ENCODE results near the gene KIAA1671.
A peak's percentile ranks its signal among the peaks of the same experiment; 100 is the strongest.

KIAA1671 gene

GRCh38 chr22:25049770-25050169 is 97.3 kb downstream of the KIAA1671 start:
- POLR2A ChIA-PET = no interaction called here
- CTCF ChIA-PET = interaction anchor here (1.0 to 5.6 kb wide), 7 partner anchors 10 to 281 kb away, joined by 3 to 58 read pairs (median 6); no protein-coding TSS in a partner anchor
- no peak for DNase-seq (ENCODE audit: low read depth, low spot score)
- TF ChIP-seq CTCF (IDR thresholded peaks at IDR 0.05; ENCODE audit: insufficient read depth, low read length, missing control alignments) = no peak
- H3K4me3 ChIP-seq (ENCODE audit: low read depth, low read length) = no peak overlapping the region

- DNase-seq (ENCODE audit: low read depth, low spot score) = no peak
- H3K4me3 ChIP-seq (ENCODE audit: low read depth, low read length) = no peak overlapping the region
- TF ChIP-seq CTCF (IDR thresholded peaks at IDR 0.05; ENCODE audit: insufficient read depth, low read length, missing control alignments) = no peak
- POLR2A ChIA-PET = no interaction called here
- CTCF ChIA-PET = interaction anchor here (1.1 to 5.6 kb wide), 4 partner anchors 15 to 282 kb away, joined by 4 to 58 read pairs (median 18); no protein-coding TSS in a partner anchor
Observed at GRCh38 chr22:25050566-25050965, 98.0 kb downstream of the KIAA1671 start.

- peak; percentile 10 for TF ChIP-seq CTCF (IDR thresholded peaks at IDR 0.05; ENCODE audit: insufficient read depth, low read length, missing control alignments)
- ChIA-PET POLR2A (no interaction called here), CTCF (interaction anchor here (1.1 to 5.6 kb wide), 4 partner anchors 15 to 282 kb away, joined by 4 to 58 read pairs (median 18); no protein-coding TSS in a partner anchor)
- no peak overlapping the region for H3K4me3 ChIP-seq (ENCODE audit: low read depth, low read length)
- DNase-seq (ENCODE audit: low read depth, low spot score) = no peak
Observed at GRCh38 chr22:25051073-25051472, 98.6 kb downstream of the KIAA1671 start.

GRCh38 chr22:25051983-25052710 is 99.6 kb downstream of the KIAA1671 start:
- H3K4me3 ChIP-seq (ENCODE audit: low read depth, low read length) = no peak overlapping the region
- DNase-seq (ENCODE audit: low read depth, low spot score) = no peak
- no peak for TF ChIP-seq CTCF (IDR thresholded peaks at IDR 0.05; ENCODE audit: insufficient read depth, low read length, missing control alignments)
- POLR2A ChIA-PET = no interaction called here
- CTCF ChIA-PET = interaction anchor here (0.8 to 5.6 kb wide), 4 partner anchors 100 to 283 kb away, joined by 3 to 58 read pairs (median 18); no protein-coding TSS in a partner anchor

- no peak for TF ChIP-seq CTCF (IDR thresholded peaks at IDR 0.05; ENCODE audit: insufficient read depth, low read length, missing control alignments)
- no peak overlapping the region for H3K4me3 ChIP-seq (ENCODE audit: low read depth, low read length)
- CTCF ChIA-PET = interaction anchor here (0.8 to 1.3 kb wide), 2 partner anchors 102 to 115 kb away, joined by 3 read pairs; no protein-coding TSS in a partner anchor
- DNase-seq (ENCODE audit: low read depth, low spot score) = no peak
- POLR2A ChIA-PET = no interaction called here
Observed at GRCh38 chr22:25053153-25053805, 100.8 kb downstream of the KIAA1671 start.

- ChIA-PET CTCF (interaction anchor here (1.1 to 1.3 kb wide), 3 partner anchors 17 to 285 kb away, joined by 3 read pairs; no protein-coding TSS in a partner anchor), POLR2A (no interaction called here)
- no peak for DNase-seq (ENCODE audit: low read depth, low spot score)
- no peak overlapping the region for H3K4me3 ChIP-seq (ENCODE audit: low read depth, low read length)
- no peak for TF ChIP-seq CTCF (IDR thresholded peaks at IDR 0.05; ENCODE audit: insufficient read depth, low read length, missing control alignments)
Observed at GRCh38 chr22:25054943-25055511, 102.5 kb downstream of the KIAA1671 start.
